Activated naive CD8-positive, alpha-beta T cell treated with anti-CD3 and anti-CD28 coated beads, Interleukin-2, amount 10 ng/mL, durations not matched to agents 7 days and 5 days (primary cell): ENCODE data around the gene UBE2Q2. TPM values are rescaled to one million over a fixed set of nuclear protein-coding genes. Genes with fewer than 3 reads are reported as not detected.

Source experiments
- total RNA-seq, 2 experiments: library from RNA; stranded (reverse); gene quantifications; one replicate each; pipeline ENCODE4 v1.2.3, GENCODE V29; 2021

The UBE2Q2 gene
- total RNA-seq, 2 experiments from 2014 or later, result 27.5 to 29.7 TPM

Other genes with a start within 250 kb of the UBE2Q2 start
- 10 to 100 TPM; 27.1 to 30.4 TPM for gene SNUPN, start 217.7 kb upstream of the UBE2Q2 start, total RNA-seq
- 10 to 100 TPM; 85.3 to 87.1 TPM for gene IMP3, start 203.2 kb upstream of the UBE2Q2 start, total RNA-seq
- 1 to 10 TPM; 2.1 to 2.6 TPM for gene SNX33, start 195.5 kb upstream of the UBE2Q2 start, total RNA-seq
- gene CSPG4, start 130.6 kb upstream of the UBE2Q2 start, total RNA-seq, result not detected
- gene FBXO22, start 60.4 kb downstream of the UBE2Q2 start, total RNA-seq, result 10 to 100 TPM; 32.2 to 33.9 TPM
- gene NRG4, start 169.0 kb downstream of the UBE2Q2 start, total RNA-seq, result not detected
- not detected for gene TMEM266, start 216.5 kb downstream of the UBE2Q2 start, total RNA-seq